ENCODE results near the gene LHPP.
A peak's percentile ranks its signal among the peaks of the same experiment; 100 is the strongest.

Gene LHPP

GRCh38 chr10:124624466-124624865 lies 162.8 kb downstream of the LHPP start:
- FAIRE-seq, result peak; percentile 47
- DNase-seq (ENCODE audit: insufficient read length, low spot score), result no peak
- no peak for TF ChIP-seq POLR2AphosphoS5 (IDR thresholded peaks at IDR 0.05; ENCODE audit: low read depth, low read length)
- TF ChIP-seq SPI1 (IDR thresholded peaks at IDR 0.05; ENCODE audit: low read depth, low read length), result no peak
- no peak for TF ChIP-seq TAF1 (IDR thresholded peaks at IDR 0.05; ENCODE audit: low read depth, low read length)
- TF ChIP-seq PAX5 (IDR thresholded peaks at IDR 0.05; ENCODE audit: insufficient read depth, low read length, severe bottlenecking), result no peak
- TF ChIP-seq POLR2A (IDR thresholded peaks at IDR 0.05; ENCODE audit: low read depth, low read length), result no peak
- TF ChIP-seq POU2F2 (IDR thresholded peaks at IDR 0.05; ENCODE audit: low read depth, low read length), result no peak

GRCh38 chr10:124624895-124625294 lies 163.3 kb downstream of the LHPP start:
- TF ChIP-seq POLR2AphosphoS5 (IDR thresholded peaks at IDR 0.05; ENCODE audit: low read depth, low read length) (no peak), PAX5 (IDR thresholded peaks at IDR 0.05; ENCODE audit: insufficient read depth, low read length, severe bottlenecking) (no peak), POU2F2 (IDR thresholded peaks at IDR 0.05; ENCODE audit: low read depth, low read length) (no peak), POLR2A (IDR thresholded peaks at IDR 0.05; ENCODE audit: low read depth, low read length) (no peak), TAF1 (IDR thresholded peaks at IDR 0.05; ENCODE audit: low read depth, low read length) (no peak), SPI1 (IDR thresholded peaks at IDR 0.05; ENCODE audit: low read depth, low read length) (no peak)
- FAIRE-seq, result no peak
- DNase-seq (ENCODE audit: insufficient read length, low spot score), result no peak

GRCh38 chr10:124625831-124626238 lies 164.2 kb downstream of the LHPP start:
- DNase-seq (ENCODE audit: insufficient read length, low spot score) (no peak), FAIRE-seq (peak; percentile 9)
- TF ChIP-seq POLR2A (IDR thresholded peaks at IDR 0.05; ENCODE audit: low read depth, low read length) (no peak), SPI1 (IDR thresholded peaks at IDR 0.05; ENCODE audit: low read depth, low read length) (no peak), PAX5 (IDR thresholded peaks at IDR 0.05; ENCODE audit: insufficient read depth, low read length, severe bottlenecking) (no peak), POLR2AphosphoS5 (IDR thresholded peaks at IDR 0.05; ENCODE audit: low read depth, low read length) (no peak)

GRCh38 chr10:124626759-124627380 lies 165.2 kb downstream of the LHPP start:
- no peak for DNase-seq (ENCODE audit: insufficient read length, low spot score)
- TF ChIP-seq SPI1 (IDR thresholded peaks at IDR 0.05; ENCODE audit: low read depth, low read length) (no peak), POLR2AphosphoS5 (IDR thresholded peaks at IDR 0.05; ENCODE audit: low read depth, low read length) (no peak), POU2F2 (IDR thresholded peaks at IDR 0.05; ENCODE audit: low read depth, low read length) (no peak), POLR2A (IDR thresholded peaks at IDR 0.05; ENCODE audit: low read depth, low read length) (no peak), PAX5 (IDR thresholded peaks at IDR 0.05; ENCODE audit: insufficient read depth, low read length, severe bottlenecking) (no peak), TAF1 (IDR thresholded peaks at IDR 0.05; ENCODE audit: low read depth, low read length) (no peak)
- peak; percentile 87 for FAIRE-seq

GRCh38 chr10:124627866-124628675 lies 166.4 kb downstream of the LHPP start:
- no peak for DNase-seq (ENCODE audit: insufficient read length, low spot score)
- FAIRE-seq, result no peak
- TF ChIP-seq POU2F2 (IDR thresholded peaks at IDR 0.05; ENCODE audit: low read depth, low read length) (no peak), POLR2AphosphoS5 (IDR thresholded peaks at IDR 0.05; ENCODE audit: low read depth, low read length) (no peak), POLR2A (IDR thresholded peaks at IDR 0.05; ENCODE audit: low read depth, low read length) (no peak), TAF1 (IDR thresholded peaks at IDR 0.05; ENCODE audit: low read depth, low read length) (no peak), SPI1 (IDR thresholded peaks at IDR 0.05; ENCODE audit: low read depth, low read length) (0 out of 2 replicates have a peak, but pooled peaks have one; percentile 12)

- TF ChIP-seq POU2F2 (IDR thresholded peaks at IDR 0.05; ENCODE audit: low read depth, low read length), result no peak
- TF ChIP-seq TAF1 (IDR thresholded peaks at IDR 0.05; ENCODE audit: low read depth, low read length), result no peak
- DNase-seq (ENCODE audit: insufficient read length, low spot score) (no peak), FAIRE-seq (peak; percentile 26)
Measured at GRCh38 chr10:124628676-124629021, 167.0 kb downstream of the LHPP start.

- no peak for DNase-seq (ENCODE audit: insufficient read length, low spot score)
- no peak for FAIRE-seq
- no peak for TF ChIP-seq POLR2AphosphoS5 (IDR thresholded peaks at IDR 0.05; ENCODE audit: low read depth, low read length)
- TF ChIP-seq POLR2A (IDR thresholded peaks at IDR 0.05; ENCODE audit: low read depth, low read length), result no peak
- no peak for TF ChIP-seq TAF1 (IDR thresholded peaks at IDR 0.05; ENCODE audit: low read depth, low read length)
- TF ChIP-seq POU2F2 (IDR thresholded peaks at IDR 0.05; ENCODE audit: low read depth, low read length), result no peak
- TF ChIP-seq SPI1 (IDR thresholded peaks at IDR 0.05; ENCODE audit: low read depth, low read length), result no peak
- TF ChIP-seq PAX5 (IDR thresholded peaks at IDR 0.05; ENCODE audit: insufficient read depth, low read length, severe bottlenecking), result no peak
Measured at GRCh38 chr10:124629415-124629814, 167.8 kb downstream of the LHPP start.

- peak; percentile 5 for FAIRE-seq
- DNase-seq (ENCODE audit: insufficient read length, low spot score), result no peak
- TF ChIP-seq TAF1 (IDR thresholded peaks at IDR 0.05; ENCODE audit: low read depth, low read length) (no peak), PAX5 (IDR thresholded peaks at IDR 0.05; ENCODE audit: insufficient read depth, low read length, severe bottlenecking) (no peak), POLR2A (IDR thresholded peaks at IDR 0.05; ENCODE audit: low read depth, low read length) (no peak), POU2F2 (IDR thresholded peaks at IDR 0.05; ENCODE audit: low read depth, low read length) (no peak), POLR2AphosphoS5 (IDR thresholded peaks at IDR 0.05; ENCODE audit: low read depth, low read length) (no peak), SPI1 (IDR thresholded peaks at IDR 0.05; ENCODE audit: low read depth, low read length) (no peak)
Measured at GRCh38 chr10:124629842-124630241, 168.2 kb downstream of the LHPP start.

- no peak for DNase-seq (ENCODE audit: insufficient read length, low spot score)
- TF ChIP-seq PAX5 (IDR thresholded peaks at IDR 0.05; ENCODE audit: insufficient read depth, low read length, severe bottlenecking), result no peak
- no peak for TF ChIP-seq SPI1 (IDR thresholded peaks at IDR 0.05; ENCODE audit: low read depth, low read length)
- no peak for TF ChIP-seq TAF1 (IDR thresholded peaks at IDR 0.05; ENCODE audit: low read depth, low read length)
- TF ChIP-seq POU2F2 (IDR thresholded peaks at IDR 0.05; ENCODE audit: low read depth, low read length), result no peak
- TF ChIP-seq POLR2AphosphoS5 (IDR thresholded peaks at IDR 0.05; ENCODE audit: low read depth, low read length), result no peak
- no peak for TF ChIP-seq POLR2A (IDR thresholded peaks at IDR 0.05; ENCODE audit: low read depth, low read length)
- no peak for FAIRE-seq
Measured at GRCh38 chr10:124630551-124630950, 168.9 kb downstream of the LHPP start.
